ENCODE results near the gene LRP2. TPM values are rescaled to one million over a fixed set of nuclear protein-coding genes. Genes with fewer than 3 reads are reported as not detected.

LRP2 gene
- total and polyA plus RNA-seq, 2 of the 8 experiments (the other 6 are each of a cell fraction or from before 2014, with no cell fraction given), result 2.0 to 2.9 TPM

- H4K20me1 ChIP-seq (replicated peaks in 1 of 2; ENCODE audit: control insufficient read depth in 1 of 2, insufficient read depth in 2 of 2, low read length in 2 of 2), result no peaks in the 10 kb centered on the region
- ChIA-PET CTCF (ENCODE audit: partially characterized antibody) (interaction anchor here (0.7 to 7.1 kb wide), 27 partner anchors 8 to 306 kb away, joined by 3 to 74 read pairs (median 5); no protein-coding TSS in a partner anchor), POLR2A (ENCODE audit: partially characterized antibody) (interaction anchor here (0.5 kb wide), 1 partner anchor 389 kb away, joined by 3 read pairs; no protein-coding TSS in a partner anchor)
- no peaks in the 10 kb centered on the region for H3K27me3 ChIP-seq (replicated peaks in 1 of 4; ENCODE audit: control insufficient read depth in 3 of 4, extremely low read depth in 1 of 4, insufficient read depth in 3 of 4, low read length in 3 of 4)
- H3K9ac ChIP-seq (replicated peaks in 1 of 4; ENCODE audit: extremely low read depth in 1 of 4, low read depth in 3 of 4, low read length in 3 of 4), result no peak overlapping the region
- peaks cover 0 to 10% (median 7%) of the 10 kb centered on the region in 4 experiments; a peak in 5 of 7 replicates for H3K4me1 ChIP-seq (replicated peaks in 1 of 4; ENCODE audit: control insufficient read depth in 3 of 4, insufficient read depth in 4 of 4, low read length in 3 of 4)
- H3K56ac ChIP-seq (replicated peaks; ENCODE audit: insufficient read length, low read depth, low read length), result no peak overlapping the region
- FAIRE-seq (peak; percentile 99), DNase-seq (ENCODE audit: low read depth in 1 of 2, low spot score in 2 of 2) (peak; percentile 31 to 90)
- no peak overlapping the region for H4K91ac ChIP-seq (replicated peaks; ENCODE audit: insufficient read length, low read length)
- no peak overlapping the region for H2BK20ac ChIP-seq (ENCODE audit: low read length)
- no peak overlapping the region for H3K4me2 ChIP-seq (ENCODE audit: insufficient read depth in 1 of 2, low read depth in 2 of 2, low read length in 2 of 2)
- H2AFZ ChIP-seq (ENCODE audit: low read length), result no peak overlapping the region; the same call in 1 of the 2 replicates
- H3K14ac ChIP-seq (ENCODE audit: insufficient read length), result no peak overlapping the region
- H2BK5ac ChIP-seq (ENCODE audit: low read depth, low read length), result no peak overlapping the region
- H2BK15ac ChIP-seq (ENCODE audit: low read length), result no peak overlapping the region
- no peaks in the 10 kb centered on the region for H3K79me1 ChIP-seq (ENCODE audit: low read depth, low read length)
- no peak overlapping the region for H3K18ac ChIP-seq (ENCODE audit: extremely low read depth, low read length)
- H3K27ac ChIP-seq (ENCODE audit: low read depth, low read length), result no peak overlapping the region
- no peak overlapping the region for H2BK120ac ChIP-seq (replicated peaks; ENCODE audit: low read depth, low read length)
- H3K23ac ChIP-seq (ENCODE audit: insufficient read length), result no peak overlapping the region
- H4K8ac ChIP-seq (ENCODE audit: extremely low read depth, insufficient read depth, low read length), result no peak overlapping the region
- H3K4ac ChIP-seq (replicated peaks; ENCODE audit: insufficient read length, low read depth, low read length), result no peak overlapping the region
- WGBS, 2 experiments (ENCODE audit: extremely low coverage in 1 of 2, insufficient coverage in 1 of 2, insufficient read length in 1 of 2, insufficient replicate concordance in 2 of 2, low coverage in 1 of 2, low lambda C conversion rate in 2 of 2, missing lambda C conversion rate in 1 of 2), result 33% methylated on average over 10 of the region's 10 CpGs; no CpG with 5 or more reads in 1 of the 2 experiments
- no peaks in the 10 kb centered on the region for H3K23me2 ChIP-seq (ENCODE audit: low read depth, low read length)
- no peaks in the 10 kb centered on the region for H3K79me2 ChIP-seq (ENCODE audit: control insufficient read depth in 1 of 2, insufficient read depth in 2 of 2, low read length in 2 of 2)
- no peak overlapping the region for H2BK12ac ChIP-seq (ENCODE audit: low read depth, low read length)
- H2AK5ac ChIP-seq (ENCODE audit: low read depth, low read length), result no peak overlapping the region
- no peak overlapping the region for H3K4me3 ChIP-seq (ENCODE audit: extremely low read depth in 1 of 4, insufficient read depth in 2 of 4, low read depth in 3 of 4, low read length in 4 of 4)
- no peak overlapping the region for H4K5ac ChIP-seq (ENCODE audit: insufficient read length, low read depth, low read length)
- no peaks in the 10 kb centered on the region for H3K36me3 ChIP-seq (ENCODE audit: control insufficient read depth in 2 of 4, insufficient read depth in 4 of 4, low read length in 3 of 4)
- no peaks in the 10 kb centered on the region for H3K9me3 ChIP-seq (ENCODE audit: insufficient read depth in 2 of 2, low read depth in 1 of 2, low read length in 1 of 2)
- TF ChIP-seq EP300 (IDR thresholded peaks at IDR 0.05; ENCODE audit: borderline replicate concordance in 1 of 2, low read depth in 2 of 2, low read length in 2 of 2) (no peak), KDM5A (IDR thresholded peaks at IDR 0.05; ENCODE audit: low read length) (no peak), SP1 (IDR thresholded peaks at IDR 0.05; ENCODE audit: low read depth, low read length) (no peak), SRF (IDR thresholded peaks at IDR 0.05; ENCODE audit: low read depth, low read length) (no peak), POLR2AphosphoS5 (IDR thresholded peaks at IDR 0.05; ENCODE audit: low read depth, low read length) (no peak), USF2 (IDR thresholded peaks at IDR 0.05; ENCODE audit: low read length) (no peak), RBBP5 (IDR thresholded peaks at IDR 0.05; ENCODE audit: borderline replicate concordance, low read depth, low read length) (no peak), CTCF (IDR thresholded peaks at IDR 0.05; ENCODE audit: control extremely low read depth in 1 of 3, insufficient read depth in 1 of 3, low read depth in 1 of 3, low read length in 3 of 3) (peak; percentile 75 to 94 (median 76)), EGR1 (IDR thresholded peaks at IDR 0.05; ENCODE audit: borderline replicate concordance, low read depth, low read length) (no peak)
Observed at GRCh38 chr2:169141713-169142352, 220.5 kb downstream of the LRP2 start.

All from H1 (cell line).